Activated T-helper 2 cell treated with anti-CD3 and anti-CD28 coated beads, Interferon-gamma antibody, Interleukin-2, Interleukin-4, amounts not matched to agents 10 μg/mL and 5 μg/mL and 100 μg/mL, durations not matched to agents 14 hours and 24 hours and 36 hours (primary cell): Measurements from ENCODE around the gene SYNGR3. TPM values are rescaled to one million over a fixed set of nuclear protein-coding genes. Genes with fewer than 3 reads are reported as not detected.
A peak's percentile ranks its signal among the peaks of the same experiment; 100 is the strongest.
"Not testable (repeated sequence)": the region's sequence is repeated elsewhere in the genome, so short reads cannot be mapped to it uniquely, and the experiment has no call there.

ENCODE experiments used
- DNase-seq: peaks from one replicate; pipeline ENCODE4 v3.0.0; 2021; ENCODE audit warnings: low spot score
- H3K27ac Mint-ChIP-seq: one replicate; pipeline ENCODE4 v1.8.0; 2021; ENCODE audit warnings: mixed read lengths
- H3K27me3 Mint-ChIP-seq: one replicate; pipeline ENCODE4 v1.8.0; 2021; ENCODE audit warnings: low read depth, mixed read lengths
- H3K36me3 Mint-ChIP-seq: one replicate; pipeline ENCODE4 v1.8.0; 2021; ENCODE audit warnings: low read depth, mixed read lengths
- H3K4me1 Mint-ChIP-seq: one replicate; pipeline ENCODE4 v1.8.0; 2021; ENCODE audit warnings: low read depth, mixed read lengths
- H3K4me3 Mint-ChIP-seq: one replicate; pipeline ENCODE4 v1.8.0; 2021; ENCODE audit warnings: low read depth, mild to moderate bottlenecking, moderate library complexity, mixed read lengths
- H3K9me3 Mint-ChIP-seq: one replicate; pipeline ENCODE4 v1.8.0; 2021; ENCODE audit warnings: mixed read lengths
- intact Hi-C: fragments of 100-400 bp; cut with micrococcal nuclease; formaldehyde crosslinking; loops from one replicate; pipeline ENCODE4 v1.15.1; 2023
- total RNA-seq: library from RNA; stranded (reverse); gene quantifications from 2 replicates; pipeline ENCODE4 v1.2.3, GENCODE V29; 2022

The SYNGR3 gene
- total RNA-seq, 1 donor from 2014 or later, result 21.1 TPM

GRCh38 chr16:2006317-2006716, 16.5 kb downstream of the SYNGR3 start:
- Mint-ChIP-seq H3K9me3 (no peaks in the 10 kb centered on the region), H3K36me3 (peaks cover 43% of the 10 kb centered on the region), H3K27ac (no peak overlapping the region), H3K27me3 (no peaks in the 10 kb centered on the region), H3K4me1 (peaks cover 22% of the 10 kb centered on the region), H3K4me3 (peak overlapping the region; percentile 39)
- intact Hi-C loops, result loop anchor here (5.0 kb wide), 1 partner anchor 41 kb away; the partner anchor contains the start of genes NTHL1 and TSC2
- no peak for DNase-seq

GRCh38 chr16:2007081-2007836, 17.5 kb downstream of the SYNGR3 start:
- DNase-seq, result no peak
- Mint-ChIP-seq H3K27ac (peak overlapping the region; percentile 78), H3K9me3 (no peaks in the 10 kb centered on the region), H3K4me1 (peaks cover 22% of the 10 kb centered on the region), H3K4me3 (peak overlapping the region; percentile 86), H3K36me3 (peaks cover 37% of the 10 kb centered on the region), H3K27me3 (no peaks in the 10 kb centered on the region)
- intact Hi-C loops, result loop anchor here (5.0 kb wide), 1 partner anchor 40 kb away; the partner anchor contains the start of genes NTHL1 and TSC2

GRCh38 chr16:2008009-2008526, 18.3 kb downstream of the SYNGR3 start:
- DNase-seq, result no peak
- Mint-ChIP-seq H3K4me3 (peak overlapping the region; percentile 86), H3K27ac (peak overlapping the region; percentile 78), H3K9me3 (no peaks in the 10 kb centered on the region), H3K36me3 (peaks cover 33% of the 10 kb centered on the region), H3K27me3 (no peaks in the 10 kb centered on the region), H3K4me1 (peaks cover 22% of the 10 kb centered on the region)
- intact Hi-C loops, result loop anchor here (5.0 kb wide), 1 partner anchor 39 kb away; the partner anchor contains the start of genes NTHL1 and TSC2

GRCh38 chr16:2008631-2009163, 18.9 kb downstream of the SYNGR3 start:
- intact Hi-C loops, result loop anchor here (1.0 to 5.0 kb wide), 2 partner anchors 16 to 39 kb away; partner anchors contain the start of genes NTHL1 and TSC2
- H3K36me3 Mint-ChIP-seq, result peaks cover 33% of the 10 kb centered on the region
- H3K27me3 Mint-ChIP-seq, result no peaks in the 10 kb centered on the region
- H3K4me3 Mint-ChIP-seq, result peak overlapping the region; percentile 86
- H3K4me1 Mint-ChIP-seq, result peaks cover 22% of the 10 kb centered on the region
- H3K27ac Mint-ChIP-seq, result peak overlapping the region; percentile 78
- no peaks in the 10 kb centered on the region for H3K9me3 Mint-ChIP-seq
- no peak for DNase-seq

GRCh38 chr16:2009164-2009711, 19.5 kb downstream of the SYNGR3 start:
- no peak for DNase-seq

GRCh38 chr16:2009791-2010510, 20.2 kb downstream of the SYNGR3 start, which contains the start of gene ZNF598:
Gene ZNF598, minus strand, starts transcription at chr16:2009821.
- peak within 1 kb of the TSS; percentile 92 for H3K27ac Mint-ChIP-seq
- H3K4me3 Mint-ChIP-seq, result peak within 1 kb of the TSS; percentile 97
- peaks cover 22% of the 10 kb centered on the region for H3K4me1 Mint-ChIP-seq
- H3K9me3 Mint-ChIP-seq, result no peaks in the 10 kb centered on the region
- no peaks in the 10 kb centered on the region for H3K27me3 Mint-ChIP-seq
- intact Hi-C loops, result loop anchor here (1.0 to 5.0 kb wide), 2 partner anchors 18 to 37 kb away; partner anchors contain the start of genes NTHL1 and TSC2
- DNase-seq, result peak; percentile 74
- H3K36me3 Mint-ChIP-seq, result peaks cover 33% of the 10 kb centered on the region

More at GRCh38 chr16:2009164-2009711, 19.5 kb downstream of the SYNGR3 start:
- peaks cover 22% of the 10 kb centered on the region for H3K4me1 Mint-ChIP-seq
- intact Hi-C loops, result loop anchor here (1.0 to 5.0 kb wide), 2 partner anchors 17 to 38 kb away; partner anchors contain the start of genes NTHL1 and TSC2
- peak overlapping the region; percentile 86 for H3K4me3 Mint-ChIP-seq
- no peaks in the 10 kb centered on the region for H3K27me3 Mint-ChIP-seq
- H3K9me3 Mint-ChIP-seq, result no peaks in the 10 kb centered on the region
- H3K27ac Mint-ChIP-seq, result peak overlapping the region; percentile 78
- H3K36me3 Mint-ChIP-seq, result peaks cover 33% of the 10 kb centered on the region

GRCh38 chr16:2011726-2012125, 22.0 kb downstream of the SYNGR3 start:
- H3K27me3 Mint-ChIP-seq, H3K4me3 Mint-ChIP-seq, intact Hi-C loops, H3K27ac Mint-ChIP-seq, DNase-seq, H3K9me3 Mint-ChIP-seq: not testable (repeated sequence)
- H3K36me3 Mint-ChIP-seq, result peaks cover 23% of the 10 kb centered on the region
- peaks cover 20% of the 10 kb centered on the region for H3K4me1 Mint-ChIP-seq

GRCh38 chr16:2013527-2013926, 23.8 kb downstream of the SYNGR3 start:
- Mint-ChIP-seq H3K36me3 (peaks cover 7% of the 10 kb centered on the region), H3K4me1 (peaks cover 7% of the 10 kb centered on the region), H3K4me3 (no peak overlapping the region), H3K27me3 (peaks cover 3% of the 10 kb centered on the region), H3K27ac (no peak overlapping the region), H3K9me3 (no peaks in the 10 kb centered on the region)
- intact Hi-C loops, result no loop called here
- DNase-seq, result no peak

GRCh38 chr16:2015117-2015946, 25.6 kb downstream of the SYNGR3 start:
- Mint-ChIP-seq H3K27ac (no peak overlapping the region), H3K9me3 (no peaks in the 10 kb centered on the region), H3K27me3 (peaks cover 11% of the 10 kb centered on the region), H3K4me1 (peaks cover under 1% of the 10 kb centered on the region), H3K36me3 (peaks cover under 1% of the 10 kb centered on the region), H3K4me3 (no peak overlapping the region)
- DNase-seq, result no peak
- intact Hi-C loops, result no loop called here

- Mint-ChIP-seq H3K9me3 (no peaks in the 10 kb centered on the region), H3K4me3 (no peak overlapping the region), H3K4me1 (peaks cover 2% of the 10 kb centered on the region), H3K27ac (no peak overlapping the region), H3K27me3 (peaks cover 14% of the 10 kb centered on the region), H3K36me3 (no peaks in the 10 kb centered on the region)
- no peak for DNase-seq
- intact Hi-C loops, result no loop called here
Observed at GRCh38 chr16:2015947-2016208, 26.1 kb downstream of the SYNGR3 start.

- peaks cover 16% of the 10 kb centered on the region for H3K27me3 Mint-ChIP-seq
- H3K4me1 Mint-ChIP-seq, result peaks cover 2% of the 10 kb centered on the region
- H3K36me3 Mint-ChIP-seq, result no peaks in the 10 kb centered on the region
- no peak overlapping the region for H3K4me3 Mint-ChIP-seq
- no peak for DNase-seq
- intact Hi-C loops, result no loop called here
- H3K9me3 Mint-ChIP-seq, result no peaks in the 10 kb centered on the region
- H3K27ac Mint-ChIP-seq, result no peak overlapping the region
Observed at GRCh38 chr16:2016407-2016922, 26.7 kb downstream of the SYNGR3 start.
